NCI-H2107 treated with DMSO at 0.1 percent for 48 hours (cell line): Measurements from ENCODE around the gene EGLN2.
"Not testable (repeated sequence)": the region's sequence is repeated elsewhere in the genome, so short reads cannot be mapped to it uniquely, and the experiment has no call there.

Experiments used
- DNase-seq: peaks from one replicate; lab custom pipeline; 2025; ENCODE audit not compliant: unreplicated experiment; lab: John Stamatoyannopoulos, UW

Gene EGLN2

DNA sequence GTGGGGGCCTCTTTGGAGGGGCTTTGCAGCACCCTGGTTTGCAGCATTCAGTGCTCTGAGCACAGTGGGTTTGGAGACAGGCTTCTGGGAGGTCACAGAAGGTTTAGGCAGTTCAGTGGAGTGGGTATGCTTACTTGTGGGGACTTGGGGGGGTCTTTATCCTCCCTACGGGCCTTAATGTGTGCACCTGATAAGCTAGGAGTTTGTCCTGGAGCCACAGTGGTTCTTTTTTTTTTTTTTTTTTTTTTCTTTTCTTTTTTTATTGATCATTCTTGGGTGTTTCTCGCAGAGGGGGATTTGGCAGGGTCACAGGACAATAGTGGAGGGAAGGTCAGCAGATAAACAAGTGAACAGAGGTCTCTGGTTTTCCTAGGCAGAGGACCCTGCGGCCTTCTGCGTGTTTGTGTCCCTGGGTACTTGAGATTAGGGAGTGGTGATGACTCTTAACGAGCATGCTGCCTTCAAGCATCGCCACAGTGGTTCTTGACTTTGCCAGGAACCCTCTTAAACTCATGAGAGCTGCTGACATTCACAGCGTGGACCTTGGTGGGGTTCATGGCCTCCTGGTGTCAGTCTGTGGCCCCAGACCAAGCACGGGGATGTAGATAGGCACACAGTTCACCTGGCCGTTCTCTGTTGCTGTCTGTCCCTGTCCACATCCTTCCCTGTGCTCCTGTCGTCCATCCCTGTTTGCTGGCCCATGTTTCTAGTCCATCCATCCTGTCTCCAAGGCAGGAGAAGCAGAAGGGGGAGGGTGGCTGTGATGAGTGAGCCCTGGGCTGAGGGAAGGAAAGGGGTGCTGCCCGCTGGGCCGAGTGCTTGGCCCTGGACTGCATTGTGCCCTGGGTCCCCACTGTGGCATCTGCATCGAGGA is 2.7 kb downstream of the EGLN2 start:
- no peak for DNase-seq

DNA sequence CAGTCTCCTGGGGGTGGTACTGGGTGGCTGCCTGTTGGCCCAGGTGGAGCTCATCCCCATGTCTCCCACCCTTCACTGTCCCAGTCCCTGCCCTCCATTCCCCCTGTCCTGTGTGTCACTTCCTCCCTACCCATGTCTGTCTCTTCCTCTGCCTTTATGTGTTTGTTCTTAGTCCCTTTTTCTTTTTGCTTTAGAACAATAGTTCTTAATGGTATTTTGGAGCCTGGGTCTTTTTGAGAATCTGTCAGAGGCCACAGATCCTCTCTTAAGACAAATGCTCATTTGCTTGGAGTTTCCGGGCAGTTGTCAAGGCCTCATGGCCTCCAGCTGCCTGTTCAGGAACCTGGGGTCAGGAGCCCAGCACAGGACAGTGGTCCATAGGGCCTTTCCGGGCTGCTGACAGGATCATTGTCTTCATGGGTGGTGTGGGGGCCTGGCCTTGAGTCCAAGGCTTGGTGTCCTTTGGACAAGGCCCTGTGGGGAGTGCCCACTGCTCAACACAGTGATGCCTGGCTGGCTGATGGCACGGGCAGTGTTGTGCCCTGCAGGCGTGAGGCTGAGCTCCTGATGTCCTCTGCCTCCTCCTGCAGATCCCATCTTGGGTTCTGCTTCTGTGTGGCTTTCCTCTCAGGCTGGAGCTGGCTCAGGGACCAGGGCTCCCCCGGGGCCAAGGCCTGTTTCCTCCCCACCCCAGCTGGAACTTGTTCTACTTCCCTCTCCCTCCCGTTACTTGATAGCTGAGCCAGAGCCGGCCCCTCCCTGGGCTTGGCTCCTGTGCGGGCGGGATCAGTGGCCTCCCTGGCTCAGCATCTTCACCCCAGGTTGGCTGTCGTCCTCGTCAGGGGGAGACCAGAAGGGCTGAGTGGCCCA is 3.5 kb downstream of the EGLN2 start:
- no peak for DNase-seq

DNA sequence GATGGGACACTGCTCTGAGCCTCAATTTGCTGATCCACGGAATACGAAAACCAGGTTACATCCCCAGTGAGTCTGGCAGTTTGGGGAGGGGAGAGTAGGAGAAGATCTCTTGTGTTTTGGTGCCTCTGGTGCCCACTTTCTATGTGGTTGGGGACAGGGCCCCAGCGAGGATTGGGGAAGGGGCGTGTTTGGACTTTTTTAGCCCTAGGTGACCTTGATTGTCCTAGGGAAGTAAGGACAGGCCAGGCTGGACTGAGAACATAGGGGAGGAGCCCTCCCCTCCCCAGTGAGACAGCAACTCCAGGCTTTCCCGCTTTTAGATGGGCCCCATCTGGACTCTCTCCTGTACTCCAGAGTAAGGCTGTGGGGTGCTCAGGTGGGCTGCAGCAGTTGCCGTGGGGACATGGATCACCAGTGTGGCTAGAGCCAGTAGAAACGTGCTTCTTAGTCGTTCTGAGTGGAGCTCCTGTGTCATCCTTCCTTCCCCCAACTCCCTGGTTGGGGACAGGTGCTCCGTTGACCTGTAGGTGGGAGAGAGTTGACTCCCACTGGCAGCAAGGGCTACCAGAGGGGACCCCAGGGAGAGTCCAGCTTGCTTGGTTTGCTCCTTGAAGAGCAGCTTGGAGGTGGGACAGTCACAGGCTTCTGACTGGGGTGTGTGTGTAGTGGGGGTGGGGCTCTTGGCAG is 4.3 kb downstream of the EGLN2 start:
- no peak for DNase-seq

DNA sequence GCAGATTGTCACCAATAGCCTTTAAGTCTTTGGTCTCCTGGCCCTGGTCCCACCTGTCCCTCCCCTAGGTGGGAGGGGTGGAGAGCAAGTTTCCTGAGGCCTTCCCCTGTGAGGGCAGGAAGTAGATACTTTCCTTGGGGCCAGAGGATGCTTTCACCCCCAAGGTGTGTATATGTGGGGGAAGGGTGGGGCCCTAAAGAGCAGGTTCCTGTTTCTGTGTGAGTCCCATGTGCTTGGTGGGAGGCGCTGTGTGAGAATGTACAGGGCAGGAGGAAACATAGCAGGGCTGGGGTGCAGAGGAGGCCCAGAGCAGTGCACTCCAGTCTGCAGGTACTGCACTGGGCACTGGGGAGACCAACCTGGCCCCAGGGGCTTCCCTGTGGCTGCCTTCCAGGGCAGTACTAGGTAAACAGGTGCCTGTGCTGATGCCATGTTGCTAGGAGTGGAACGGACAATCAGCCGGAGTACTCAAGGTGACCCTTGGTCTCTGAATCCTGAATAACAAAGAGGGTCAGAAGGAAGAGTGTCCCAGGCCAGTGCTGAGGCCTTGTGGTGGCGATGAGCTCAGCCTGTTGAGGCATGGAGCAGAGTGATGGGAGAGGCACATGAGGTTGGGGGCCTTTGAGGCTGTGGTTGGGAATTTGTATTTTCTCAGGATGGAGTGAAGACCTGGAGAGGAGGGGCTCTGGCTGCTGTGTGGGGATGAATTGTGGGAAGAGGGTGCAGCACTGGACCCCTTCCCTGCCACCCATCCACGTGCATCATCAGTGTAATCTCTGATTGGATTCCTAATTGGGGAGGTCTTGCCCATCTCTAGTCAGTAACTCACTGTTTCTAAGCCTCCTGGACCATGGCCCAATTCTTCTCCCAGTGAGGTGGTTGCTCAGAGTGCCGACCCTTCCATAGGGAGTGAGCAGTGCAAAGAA is 5.1 kb downstream of the EGLN2 start:
- DNase-seq = no peak

DNA sequence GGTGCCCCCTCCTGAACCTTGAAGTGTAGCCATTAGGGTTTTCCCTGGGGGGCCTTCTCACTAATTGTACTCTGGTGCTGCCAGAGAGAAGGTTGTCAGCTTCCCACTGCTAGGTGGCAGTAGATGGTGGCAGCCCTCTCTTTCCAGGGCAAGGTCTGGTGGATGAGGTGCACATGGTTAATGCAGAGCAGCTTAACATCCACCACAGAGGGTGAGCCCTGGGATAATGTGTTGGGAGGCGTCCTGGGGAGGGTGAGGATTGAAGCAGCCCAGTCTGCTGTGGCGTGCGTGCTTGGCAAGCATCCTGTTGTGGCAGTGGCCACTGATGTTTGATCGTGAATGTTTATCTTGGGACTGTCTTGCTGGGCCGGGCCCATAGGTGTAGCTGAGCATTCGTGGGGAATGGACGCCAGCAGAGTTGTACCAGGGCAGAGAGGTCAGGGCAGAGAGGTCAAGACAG is 5.8 kb downstream of the EGLN2 start:
- DNase-seq = no peak

DNA sequence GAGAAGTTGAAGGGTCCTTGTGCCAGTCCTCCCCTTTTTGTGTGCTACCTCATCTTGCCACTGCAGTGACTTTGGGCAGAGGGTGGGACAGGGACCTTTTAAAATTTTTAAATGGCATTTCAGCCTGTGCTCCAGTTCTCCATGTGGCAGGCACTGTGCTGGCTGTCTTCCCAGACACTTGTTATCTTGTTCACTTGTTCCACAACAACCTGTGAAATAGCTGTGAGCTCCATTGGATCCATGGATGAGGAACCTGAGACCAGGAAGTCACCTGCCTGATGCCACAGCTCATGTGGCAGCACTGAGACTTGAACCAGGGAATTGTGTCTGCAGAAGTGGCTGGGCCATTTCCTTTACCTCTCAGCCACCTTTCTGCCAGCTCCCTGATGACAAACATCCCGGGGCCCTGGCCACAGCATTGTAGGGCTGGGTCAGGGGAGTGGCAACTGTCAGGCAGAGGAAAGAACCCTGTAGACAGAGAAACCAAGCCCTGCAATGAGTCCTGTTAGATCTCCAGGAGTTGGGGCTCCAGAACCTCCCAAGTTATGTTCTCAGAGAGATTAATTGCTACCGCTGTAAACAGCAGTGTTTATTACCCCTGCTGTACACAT is 6.4 kb downstream of the EGLN2 start:
- DNase-seq = no peak

DNA sequence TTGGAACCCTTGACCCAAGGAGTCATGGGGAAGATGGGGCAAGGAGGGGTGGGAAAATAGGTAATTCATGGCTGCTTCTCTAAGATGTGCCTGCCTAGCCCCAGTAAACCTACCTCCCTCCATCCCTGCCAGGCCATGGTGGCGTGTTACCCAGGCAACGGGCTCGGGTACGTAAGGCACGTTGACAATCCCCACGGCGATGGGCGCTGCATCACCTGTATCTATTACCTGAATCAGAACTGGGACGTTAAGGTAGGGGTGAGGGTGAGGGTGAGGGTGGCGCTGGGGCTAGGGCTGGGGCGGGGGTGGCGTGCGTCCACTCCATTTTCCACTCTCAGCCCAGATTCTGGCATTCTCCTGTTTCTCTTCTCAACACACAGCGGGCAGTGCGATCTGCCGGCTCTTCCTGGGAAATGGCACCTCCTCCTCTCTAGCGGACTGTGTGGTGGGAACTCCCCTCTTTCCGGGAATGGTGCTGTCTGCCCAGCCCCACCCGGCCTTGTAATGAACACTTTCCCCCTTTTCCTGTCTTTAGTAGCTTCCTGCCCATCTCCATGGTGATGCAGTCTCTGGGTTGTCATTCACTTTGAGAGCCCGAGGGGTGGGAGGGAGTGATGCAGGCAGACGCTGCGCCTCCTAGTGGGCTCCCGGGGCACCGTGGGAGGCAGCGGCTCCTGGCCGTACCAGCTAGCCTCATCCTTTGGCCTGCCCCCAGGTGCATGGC is 7.6 kb downstream of the EGLN2 start:
- no peak for DNase-seq

DNA sequence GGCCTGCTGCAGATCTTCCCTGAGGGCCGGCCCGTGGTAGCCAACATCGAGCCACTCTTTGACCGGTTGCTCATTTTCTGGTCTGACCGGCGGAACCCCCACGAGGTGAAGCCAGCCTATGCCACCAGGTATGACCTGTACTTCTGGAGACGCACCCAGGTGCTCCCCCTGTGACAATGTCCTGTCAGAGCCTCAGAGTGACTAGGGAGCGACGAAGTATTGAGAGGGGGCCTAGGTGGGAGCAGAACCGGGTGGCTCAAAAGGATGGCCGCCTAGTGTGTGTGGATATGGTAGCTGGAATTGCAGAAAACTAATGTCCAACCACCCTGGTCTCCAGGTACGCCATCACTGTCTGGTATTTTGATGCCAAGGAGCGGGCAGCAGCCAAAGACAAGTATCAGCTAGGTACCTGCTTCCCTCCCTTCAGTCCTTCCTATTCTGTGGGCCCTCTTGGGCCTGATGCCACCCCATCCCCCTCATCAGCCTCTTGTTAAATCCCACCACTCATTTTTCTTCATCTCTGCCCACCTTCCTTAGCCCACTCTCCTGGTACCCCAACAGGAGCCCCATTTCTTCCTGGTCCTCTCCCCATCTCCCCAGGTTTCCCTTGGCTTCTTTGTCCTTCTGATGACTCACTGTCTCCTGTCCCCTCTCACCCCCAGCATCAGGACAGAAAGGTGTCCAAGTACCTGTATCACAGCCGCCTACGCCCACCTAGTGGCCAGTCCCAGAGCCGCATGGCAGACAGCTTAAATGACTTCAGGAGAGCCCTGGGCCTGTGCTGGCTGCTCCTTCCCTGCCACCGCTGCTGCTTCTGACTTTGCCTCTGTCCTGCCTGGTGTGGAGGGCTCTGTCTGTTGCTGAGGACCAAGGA is 8.4 kb downstream of the EGLN2 start:
- DNase-seq = no peak

DNA sequence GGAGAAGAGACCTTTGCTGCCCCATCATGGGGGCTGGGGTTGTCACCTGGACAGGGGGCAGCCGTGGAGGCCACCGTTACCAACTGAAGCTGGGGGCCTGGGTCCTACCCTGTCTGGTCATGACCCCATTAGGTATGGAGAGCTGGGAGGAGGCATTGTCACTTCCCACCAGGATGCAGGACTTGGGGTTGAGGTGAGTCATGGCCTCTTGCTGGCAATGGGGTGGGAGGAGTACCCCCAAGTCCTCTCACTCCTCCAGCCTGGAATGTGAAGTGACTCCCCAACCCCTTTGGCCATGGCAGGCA is 9.0 kb downstream of the EGLN2 start:
- DNase-seq = no peak

DNA sequence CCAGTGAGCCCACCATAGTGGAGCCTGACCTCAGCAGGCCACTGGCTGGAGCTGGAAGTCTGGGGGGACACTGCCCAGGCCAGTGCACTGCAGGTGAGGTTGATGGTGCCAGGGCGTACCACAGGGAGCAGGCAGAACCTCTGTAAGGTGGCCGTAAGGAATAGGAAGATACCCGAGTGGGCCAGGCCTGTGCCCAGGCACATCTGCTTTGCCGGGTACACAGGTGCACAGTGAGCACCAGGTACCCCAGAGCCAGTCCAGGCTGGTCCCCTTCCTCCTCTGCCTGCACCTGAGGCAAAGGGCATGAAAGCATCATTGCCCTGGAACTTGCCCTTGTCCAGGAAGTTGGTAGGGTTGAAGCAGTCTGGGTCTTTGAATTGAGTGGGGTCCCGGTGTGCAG is 9.5 kb downstream of the EGLN2 start:
- no peak for DNase-seq

DNA sequence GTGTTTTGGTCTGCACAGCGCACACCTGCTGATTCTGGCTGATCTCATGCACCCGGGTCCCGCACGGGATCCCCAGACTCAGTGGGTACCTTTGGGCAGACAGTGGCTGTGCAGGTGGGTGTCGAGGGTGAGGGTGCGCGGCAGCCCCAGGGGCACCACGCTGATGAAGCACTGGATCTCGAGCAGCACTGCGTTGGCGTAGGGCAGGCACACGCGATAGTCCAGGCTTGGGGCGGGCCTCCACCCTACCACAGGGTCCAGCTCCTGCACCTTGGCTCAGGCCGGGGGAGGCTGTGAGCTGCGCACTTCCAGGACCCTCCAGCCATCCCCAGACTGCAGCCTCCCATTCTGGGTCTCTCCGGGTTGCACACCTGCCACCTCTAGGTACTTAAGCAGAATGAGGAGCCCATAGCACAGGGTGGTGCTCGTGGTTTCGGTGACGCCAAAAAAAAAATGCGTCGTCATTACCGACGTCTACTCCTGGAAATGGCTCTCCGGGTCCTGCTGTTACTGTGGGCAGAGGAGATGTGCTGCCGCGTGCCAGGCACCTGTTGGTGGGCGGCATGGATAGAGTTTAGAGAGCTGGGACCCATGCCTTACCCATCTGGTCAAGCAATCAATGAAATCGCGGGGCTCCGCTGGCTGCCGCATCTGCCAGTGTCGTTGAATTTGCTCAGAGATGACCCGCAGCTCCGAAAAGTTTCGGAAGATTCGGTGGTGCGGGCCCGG is 10.5 kb downstream of the EGLN2 start:
- no peak for DNase-seq

DNA sequence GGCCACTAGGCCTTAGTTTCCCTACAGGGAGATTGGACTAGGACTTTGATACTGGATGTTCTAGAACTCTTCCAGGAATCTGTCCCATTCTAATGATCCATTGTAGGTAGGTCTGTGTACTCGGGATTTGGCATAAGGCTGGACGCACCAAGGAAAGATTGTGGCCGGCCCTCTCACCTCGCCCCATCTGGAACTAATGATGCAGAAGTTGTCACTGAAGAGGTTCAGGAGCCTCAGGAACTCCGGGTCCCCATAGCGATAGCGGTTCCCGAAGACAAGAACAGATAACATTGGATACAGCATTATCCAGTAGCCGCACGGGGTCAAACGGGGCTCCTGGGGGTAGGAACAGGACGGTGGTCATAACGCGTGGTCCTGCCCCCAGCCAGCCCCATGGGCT is 11.2 kb downstream of the EGLN2 start:
- DNase-seq = no peak

DNA sequence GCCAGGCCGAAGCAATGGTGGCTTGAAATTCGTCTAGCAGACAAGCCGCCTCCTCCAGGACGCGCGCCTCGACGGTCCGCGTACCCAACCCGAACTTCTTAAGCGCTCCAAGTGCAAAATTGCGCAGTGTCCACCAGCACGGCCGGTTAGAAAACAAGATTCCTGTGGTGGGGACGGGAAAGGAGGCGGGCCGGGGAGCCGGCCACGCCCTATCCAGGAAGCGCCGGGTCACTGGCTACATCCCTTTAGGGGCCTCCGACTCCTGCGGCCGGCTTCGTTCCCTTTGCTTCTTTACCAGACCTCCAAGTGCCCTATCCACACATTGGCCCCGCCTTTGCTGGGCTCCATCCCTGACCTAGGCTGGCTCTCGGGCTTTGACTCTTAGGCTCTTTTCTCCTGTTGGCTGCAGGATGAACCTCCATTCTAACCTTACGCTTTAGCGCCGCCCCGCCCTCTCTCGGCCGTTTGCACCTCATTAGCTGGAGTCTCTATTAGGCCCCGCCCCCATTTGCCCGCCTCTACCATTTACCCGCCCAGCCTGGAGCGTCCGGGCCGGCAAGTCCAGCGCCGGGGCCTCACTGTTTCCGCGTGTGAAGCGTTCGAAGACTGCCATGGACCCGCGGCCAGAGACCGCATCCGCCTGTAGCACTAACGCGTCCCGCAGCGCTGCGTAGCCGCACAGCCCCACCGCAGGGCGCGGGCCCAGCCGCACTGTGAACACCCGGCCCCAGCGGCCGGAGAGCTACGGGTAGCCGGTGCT is 11.8 kb downstream of the EGLN2 start:
- DNase-seq = not testable (repeated sequence)

DNA sequence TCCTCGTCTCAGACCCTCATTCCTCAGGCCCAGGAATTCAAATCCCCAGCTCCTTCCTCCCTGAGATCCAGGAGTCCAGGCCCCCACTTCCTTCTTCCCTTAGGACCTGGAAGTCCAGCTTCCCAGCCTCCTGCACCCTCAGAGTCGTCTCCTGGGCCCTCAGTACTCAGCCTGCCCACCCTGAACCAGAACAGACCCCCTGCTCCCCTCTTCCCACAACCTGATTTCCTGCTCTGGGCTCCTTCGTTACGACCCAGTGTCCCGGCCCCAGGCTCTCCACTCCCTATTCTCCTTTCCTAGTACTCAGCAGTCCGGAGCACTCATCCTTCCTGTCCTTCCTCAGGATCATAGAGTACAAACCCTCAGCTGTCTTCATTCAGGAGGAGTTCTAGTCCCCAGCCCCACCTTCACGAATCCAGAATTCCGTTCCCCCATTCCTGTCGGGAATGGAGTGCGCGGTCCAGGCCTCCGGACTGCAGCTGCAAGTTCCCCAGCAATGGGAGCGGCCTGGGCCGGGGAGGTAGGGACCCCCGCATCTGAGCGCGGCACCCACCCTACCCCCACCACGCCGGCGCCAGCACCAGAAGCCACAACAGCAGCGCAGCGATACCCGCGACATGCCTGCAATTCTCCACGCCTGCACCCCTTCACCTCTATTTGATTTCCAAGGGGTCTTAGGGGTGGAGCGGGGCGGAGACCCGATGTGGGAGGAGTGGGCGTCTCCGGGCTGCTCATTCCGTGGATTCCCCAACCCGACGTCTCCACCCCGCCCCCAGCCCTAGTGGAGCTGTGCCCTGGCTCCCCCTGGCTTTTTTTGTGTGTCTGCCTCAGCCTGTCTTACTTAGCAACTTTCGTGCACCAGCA is 12.7 kb downstream of the EGLN2 start:
- no peak for DNase-seq

DNA sequence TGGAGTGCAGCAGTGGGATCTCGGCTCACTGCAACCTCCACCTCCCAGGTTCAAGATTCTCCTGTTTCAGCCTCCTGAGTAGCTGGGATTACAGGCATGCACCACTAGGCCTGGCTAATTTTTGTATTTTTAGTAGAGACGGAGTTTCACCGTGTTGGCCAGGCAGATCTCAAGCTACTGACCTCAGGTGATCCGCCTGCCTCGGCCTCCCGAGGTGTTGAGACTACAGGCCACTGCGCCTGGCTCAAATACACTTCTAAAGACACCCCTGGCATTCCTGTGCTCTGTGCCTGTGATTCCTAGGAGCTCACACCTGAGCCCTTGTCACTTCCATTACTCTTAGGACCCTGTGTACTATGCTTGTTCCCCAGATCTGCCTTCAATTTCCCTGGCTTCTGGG is 13.6 kb downstream of the EGLN2 start:
- not testable (repeated sequence) for DNase-seq

DNA sequence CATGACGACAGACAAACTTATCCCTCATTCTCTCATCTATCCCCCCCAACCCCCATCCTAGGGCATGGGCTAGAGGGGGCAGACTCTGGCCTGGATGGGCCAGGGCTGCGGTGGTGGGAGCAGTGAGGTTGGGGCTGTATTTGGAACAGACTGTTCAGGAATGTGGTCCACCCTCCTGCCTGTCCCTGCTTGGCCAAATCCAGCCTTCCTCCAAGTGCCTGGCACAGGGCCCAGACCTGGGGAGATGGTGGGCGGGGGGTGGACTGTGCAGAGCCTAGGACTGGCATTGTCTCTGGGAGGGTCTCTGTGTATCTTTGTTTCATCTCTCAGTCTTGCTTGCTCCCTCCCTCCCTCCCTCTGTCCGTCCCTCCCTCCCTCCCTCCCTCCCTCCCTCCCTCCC is 14.2 kb downstream of the EGLN2 start:
- no peak for DNase-seq
